K562 treated with DMSO at 1 percent for 48 hours (cell line): ENCODE data around the gene OR5D13. TPM values are rescaled to one million over a fixed set of nuclear protein-coding genes. Genes with fewer than 3 reads are reported as not detected.

ENCODE experiments used
- total RNA-seq: library from RNA; unstranded; fragments of 300-600 nt; gene quantifications from 2 replicates; pipeline ENCODE4 v1.2.3, GENCODE V29; 2022; ENCODE audit warnings: low replicate concordance; ENCODE audit errors: extremely low read depth

Gene OR5D13, protein sequence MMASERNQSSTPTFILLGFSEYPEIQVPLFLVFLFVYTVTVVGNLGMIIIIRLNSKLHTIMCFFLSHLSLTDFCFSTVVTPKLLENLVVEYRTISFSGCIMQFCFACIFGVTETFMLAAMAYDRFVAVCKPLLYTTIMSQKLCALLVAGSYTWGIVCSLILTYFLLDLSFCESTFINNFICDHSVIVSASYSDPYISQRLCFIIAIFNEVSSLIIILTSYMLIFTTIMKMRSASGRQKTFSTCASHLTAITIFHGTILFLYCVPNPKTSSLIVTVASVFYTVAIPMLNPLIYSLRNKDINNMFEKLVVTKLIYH
- total RNA-seq: not detected in 2 replicates

DNA sequence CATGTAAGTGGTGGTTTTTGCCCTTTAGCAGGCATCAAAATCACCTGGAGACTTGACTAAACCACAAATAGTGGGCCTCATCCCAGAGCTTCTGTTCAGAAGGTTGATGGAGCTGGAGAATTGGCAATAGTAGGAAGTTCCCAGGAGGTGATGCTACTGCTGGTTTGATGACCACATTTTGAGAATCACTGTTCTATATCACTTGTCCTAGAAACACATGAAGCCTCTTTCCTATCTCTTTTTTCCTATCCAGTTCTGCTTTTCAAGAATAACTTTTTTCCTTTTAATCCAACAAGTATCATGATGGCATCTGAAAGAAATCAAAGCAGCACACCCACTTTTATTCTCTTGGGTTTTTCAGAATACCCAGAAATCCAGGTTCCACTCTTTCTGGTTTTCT, at the start of gene OR5D13:
TSS of gene OR5D13 (plus strand) at position 301 of the 400 bp plus-strand sequence. CDS start at position 301, 0 bp downstream.

DNA sequence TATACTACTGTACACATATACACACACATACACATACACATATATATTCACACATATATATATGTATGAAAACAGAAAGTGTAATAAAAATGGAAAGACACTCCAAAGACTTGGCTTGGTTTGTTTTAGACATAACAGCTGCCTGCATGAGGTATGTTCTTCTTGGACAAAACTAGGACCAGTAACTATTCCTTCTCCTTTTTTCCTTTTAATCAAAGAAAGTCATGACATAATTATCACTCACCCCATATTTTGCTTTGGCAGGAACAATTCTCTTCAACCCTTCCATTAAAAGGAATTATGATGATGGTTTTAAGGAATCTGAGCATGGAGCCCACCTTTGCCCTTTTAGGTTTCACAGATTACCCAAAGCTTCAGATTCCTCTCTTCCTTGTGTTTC, 22.0 kb downstream of the OR5D13 start, which contains the start of gene OR5D14:
TSS of gene OR5D14 (plus strand) at position 301 of the 400 bp plus-strand sequence. CDS start at position 301, 0 bp downstream.

GRCh38 chr11:55811067-55811466, 37.8 kb downstream of the OR5D13 start, which contains the start of gene OR5L1:
Gene OR5L1 (plus strand): TSS chr11:55811367. CDS start chr11:55811467, 100 bp downstream.

GRCh38 chr11:55819330-55819729, 46.1 kb downstream of the OR5D13 start, which contains the start of gene OR5D18:
Gene OR5D18 (plus strand): TSS chr11:55819630. CDS start chr11:55819630, 0 bp downstream.

Other genes starting within 250 kb of the OR5D13 start
- gene OR4C15, start 219.0 kb upstream of the OR5D13 start, total RNA-seq: not detected in 2 replicates
- gene OR4C16, start 201.3 kb upstream of the OR5D13 start, total RNA-seq: not detected in 2 replicates
- gene OR4C11, start 165.8 kb upstream of the OR5D13 start, total RNA-seq: not detected in 2 replicates
- not detected in 2 replicates for gene OR4P4, start 138.3 kb upstream of the OR5D13 start, total RNA-seq
- not detected in 2 replicates for gene OR4S2, start 125.1 kb upstream of the OR5D13 start, total RNA-seq
- gene OR4C6, start 111.2 kb upstream of the OR5D13 start, total RNA-seq: not detected in 2 replicates
- gene OR5D14, start 22.1 kb downstream of the OR5D13 start, total RNA-seq: not detected in 2 replicates
- gene OR5L1, start 37.9 kb downstream of the OR5D13 start, total RNA-seq: not detected in 2 replicates
- not detected in 2 replicates for gene OR5D18, start 46.2 kb downstream of the OR5D13 start, total RNA-seq
- not detected in 2 replicates for gene OR5L2, start 53.8 kb downstream of the OR5D13 start, total RNA-seq
- gene OR5D16, start 65.3 kb downstream of the OR5D13 start, total RNA-seq: not detected in 2 replicates
- gene TRIM51, start 109.9 kb downstream of the OR5D13 start, total RNA-seq: not detected in 2 replicates
- not detected in 2 replicates for gene OR5W2, start 141.1 kb downstream of the OR5D13 start, total RNA-seq
- gene OR5I1, start 163.0 kb downstream of the OR5D13 start, total RNA-seq: not detected in 2 replicates
- not detected in 2 replicates for gene OR10AG1, start 196.5 kb downstream of the OR5D13 start, total RNA-seq
- not detected in 2 replicates for gene OR5F1, start 221.2 kb downstream of the OR5D13 start, total RNA-seq